ENCODE measurements around the gene SNED1. TPM values are rescaled to one million over a fixed set of nuclear protein-coding genes. Genes with fewer than 3 reads are reported as not detected.

The SNED1 gene
- total RNA-seq, 1 experiment from 2014 or later = 22.0 TPM

DNA sequence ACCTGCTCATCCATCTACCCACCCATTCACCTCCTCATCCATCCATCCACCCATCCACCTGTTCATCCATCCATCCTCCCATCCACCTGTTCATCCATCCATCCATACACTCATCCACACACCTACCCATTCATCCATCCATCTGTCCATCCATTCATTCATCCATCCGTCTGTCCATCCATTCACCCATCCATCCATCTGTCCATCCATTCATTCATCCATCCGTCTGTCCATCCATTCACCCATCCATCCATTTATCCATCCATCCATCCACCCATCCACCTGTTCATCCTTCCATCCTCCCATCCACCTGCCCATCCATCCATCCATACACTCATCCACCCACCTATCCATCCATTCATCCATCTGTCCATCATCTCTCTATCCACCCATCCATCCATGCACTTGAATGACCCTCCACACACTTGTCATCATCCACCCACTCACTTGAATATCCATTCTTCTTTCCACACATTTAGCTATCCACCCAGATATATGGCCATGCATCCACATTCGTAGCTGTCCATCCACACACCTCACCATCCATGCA is 47.3 kb upstream of the SNED1 start:
- Mint-ChIP-seq H3K27me3 (ENCODE audit: insufficient read depth, unreplicated experiment) (peaks cover under 1% of the 10 kb centered on the region), H3K4me3 (ENCODE audit: unreplicated experiment) (no peak overlapping the region), H3K36me3 (ENCODE audit: insufficient read depth, unreplicated experiment) (no peaks in the 10 kb centered on the region), H3K9me3 (ENCODE audit: unreplicated experiment) (no peaks in the 10 kb centered on the region), H3K4me1 (ENCODE audit: insufficient read depth, unreplicated experiment) (no peaks in the 10 kb centered on the region), H3K27ac (ENCODE audit: low read depth, unreplicated experiment) (no peak overlapping the region)
- no peak for DNase-seq (ENCODE audit: unreplicated experiment)
- ChIA-PET CTCF (no interaction called here), POLR2A (no interaction called here)
- intact Hi-C loops (cut with micrococcal nuclease) = no loop called here
- BruUV-seq (replicated peaks) = no TSS peak
- TF ChIP-seq, protein P1, sequence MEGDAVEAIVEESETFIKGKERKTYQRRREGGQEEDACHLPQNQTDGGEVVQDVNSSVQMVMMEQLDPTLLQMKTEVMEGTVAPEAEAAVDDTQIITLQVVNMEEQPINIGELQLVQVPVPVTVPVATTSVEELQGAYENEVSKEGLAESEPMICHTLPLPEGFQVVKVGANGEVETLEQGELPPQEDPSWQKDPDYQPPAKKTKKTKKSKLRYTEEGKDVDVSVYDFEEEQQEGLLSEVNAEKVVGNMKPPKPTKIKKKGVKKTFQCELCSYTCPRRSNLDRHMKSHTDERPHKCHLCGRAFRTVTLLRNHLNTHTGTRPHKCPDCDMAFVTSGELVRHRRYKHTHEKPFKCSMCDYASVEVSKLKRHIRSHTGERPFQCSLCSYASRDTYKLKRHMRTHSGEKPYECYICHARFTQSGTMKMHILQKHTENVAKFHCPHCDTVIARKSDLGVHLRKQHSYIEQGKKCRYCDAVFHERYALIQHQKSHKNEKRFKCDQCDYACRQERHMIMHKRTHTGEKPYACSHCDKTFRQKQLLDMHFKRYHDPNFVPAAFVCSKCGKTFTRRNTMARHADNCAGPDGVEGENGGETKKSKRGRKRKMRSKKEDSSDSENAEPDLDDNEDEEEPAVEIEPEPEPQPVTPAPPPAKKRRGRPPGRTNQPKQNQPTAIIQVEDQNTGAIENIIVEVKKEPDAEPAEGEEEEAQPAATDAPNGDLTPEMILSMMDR (IDR thresholded peaks at IDR 0.05; ENCODE audit: unreplicated experiment) = no peak

DNA sequence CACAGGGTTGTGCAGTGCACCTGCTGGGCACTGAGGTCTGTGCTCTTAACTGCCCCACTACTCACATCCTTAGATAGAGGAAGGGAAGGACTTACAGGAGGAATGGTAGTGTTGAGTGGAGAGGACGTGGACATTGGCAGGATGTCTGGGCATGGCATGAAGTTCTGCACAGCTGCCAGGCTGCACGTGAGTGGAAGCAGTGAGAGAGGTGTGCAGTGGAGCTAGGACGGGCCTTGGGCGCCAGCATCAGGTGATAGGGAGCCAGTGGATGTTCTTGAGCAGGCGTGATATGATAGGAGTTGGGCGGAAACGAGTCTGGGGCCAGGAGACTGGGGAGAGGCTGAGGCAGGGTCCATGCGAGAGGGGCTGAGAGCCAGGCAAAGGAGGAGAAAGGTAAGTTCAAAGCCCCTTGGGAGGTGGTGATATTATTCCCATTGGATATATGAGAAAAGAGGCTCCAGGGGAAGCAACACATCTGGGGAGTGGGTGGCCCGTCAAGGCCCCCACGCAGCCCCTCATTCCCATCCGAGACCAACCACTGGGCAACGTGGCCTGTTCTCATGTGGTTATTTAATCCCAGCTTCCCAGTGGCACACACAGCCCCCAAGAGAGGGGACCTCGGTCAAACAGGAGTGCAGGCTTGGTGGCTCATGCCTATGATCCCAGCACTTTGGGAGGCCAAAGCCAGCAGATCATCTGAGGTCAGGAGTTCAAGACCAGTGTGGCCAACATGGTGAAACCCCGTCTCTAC is 45.7 kb upstream of the SNED1 start:
- ChIA-PET POLR2A (interaction anchor here (0.6 kb wide), 1 partner anchor 9 kb away, joined by 3 read pairs; no protein-coding TSS in a partner anchor), CTCF (no interaction called here)
- no peak overlapping the region for H3K27ac Mint-ChIP-seq (ENCODE audit: low read depth, unreplicated experiment)
- peaks cover 11% of the 10 kb centered on the region for H3K27me3 Mint-ChIP-seq (ENCODE audit: insufficient read depth, unreplicated experiment)
- BruUV-seq (replicated peaks) = no TSS peak
- intact Hi-C loops (cut with micrococcal nuclease) = no loop called here
- TF ChIP-seq, protein P1 (IDR thresholded peaks at IDR 0.05; ENCODE audit: unreplicated experiment) = no peak
- no peaks in the 10 kb centered on the region for H3K4me1 Mint-ChIP-seq (ENCODE audit: insufficient read depth, unreplicated experiment)
- DNase-seq (ENCODE audit: unreplicated experiment) = no peak
- H3K9me3 Mint-ChIP-seq (ENCODE audit: unreplicated experiment) = no peaks in the 10 kb centered on the region
- H3K4me3 Mint-ChIP-seq (ENCODE audit: unreplicated experiment) = no peak overlapping the region
- no peaks in the 10 kb centered on the region for H3K36me3 Mint-ChIP-seq (ENCODE audit: insufficient read depth, unreplicated experiment)

DNA sequence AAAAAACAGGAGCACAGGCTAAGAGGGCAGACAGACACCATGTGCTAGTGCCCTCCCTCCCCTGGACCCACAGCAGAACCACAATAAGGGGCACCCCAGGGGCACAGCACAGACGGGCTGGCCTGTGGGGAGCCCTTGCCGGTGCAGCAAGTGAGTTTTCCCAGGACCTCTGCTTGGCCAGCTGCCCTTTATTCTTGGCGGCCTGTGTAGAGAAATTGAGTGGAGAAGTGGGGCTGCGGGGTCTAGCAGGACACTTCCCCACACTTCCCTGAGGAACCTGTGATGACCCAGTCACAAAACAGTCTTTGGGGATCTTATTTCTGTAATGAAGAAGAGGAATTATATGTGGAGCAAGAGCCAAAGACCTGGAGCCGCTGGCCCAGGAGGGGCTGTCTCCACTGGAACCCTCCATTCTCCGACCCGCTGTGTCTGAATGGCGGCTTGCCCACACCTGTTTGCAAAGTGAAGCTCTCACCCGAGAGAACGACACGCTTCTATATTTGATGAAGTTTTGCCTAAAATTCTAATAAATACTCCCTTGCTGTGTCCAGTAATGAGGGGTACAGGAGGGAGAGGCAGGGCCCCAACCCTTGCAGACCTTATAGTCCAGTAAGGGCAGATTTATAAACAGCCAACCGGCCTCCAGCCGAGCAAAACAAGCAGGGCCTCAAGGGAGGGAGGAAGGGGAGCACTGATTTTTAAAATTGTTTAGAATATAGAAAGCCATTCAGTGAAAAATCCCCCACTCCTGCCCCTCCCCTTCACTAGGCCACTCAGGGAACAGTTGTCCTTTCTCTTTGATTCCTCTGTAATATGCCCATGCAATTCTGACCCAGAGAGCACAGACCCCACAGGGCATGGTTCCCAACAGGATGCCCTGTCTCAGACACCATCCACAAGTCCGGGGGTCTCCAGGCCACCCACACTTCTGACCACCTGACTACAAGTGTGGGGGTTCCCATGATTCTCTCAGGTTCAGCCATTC is 44.7 kb upstream of the SNED1 start:
- Mint-ChIP-seq H3K9me3 (ENCODE audit: unreplicated experiment) (no peaks in the 10 kb centered on the region), H3K36me3 (ENCODE audit: insufficient read depth, unreplicated experiment) (no peaks in the 10 kb centered on the region), H3K27me3 (ENCODE audit: insufficient read depth, unreplicated experiment) (peaks cover 11% of the 10 kb centered on the region), H3K4me1 (ENCODE audit: insufficient read depth, unreplicated experiment) (no peaks in the 10 kb centered on the region), H3K27ac (ENCODE audit: low read depth, unreplicated experiment) (no peak overlapping the region), H3K4me3 (ENCODE audit: unreplicated experiment) (no peak overlapping the region)
- intact Hi-C loops (cut with micrococcal nuclease) = no loop called here
- no peak for DNase-seq (ENCODE audit: unreplicated experiment)
- no TSS peak for BruUV-seq (replicated peaks)
- TF ChIP-seq, protein P1 (IDR thresholded peaks at IDR 0.05; ENCODE audit: unreplicated experiment) = no peak
- ChIA-PET CTCF (no interaction called here), POLR2A (interaction anchor here (0.6 kb wide), 1 partner anchor 10 kb away, joined by 3 read pairs; no protein-coding TSS in a partner anchor)

All from MCF 10A (cell line).